Neural progenitor cell (in vitro differentiated cells): ENCODE measurements around the gene FALEC. TPM values are rescaled to one million over a fixed set of nuclear protein-coding genes. Genes with fewer than 3 reads are reported as not detected.
"Not testable (repeated sequence)": the region's sequence is repeated elsewhere in the genome, so short reads cannot be mapped to it uniquely, and the experiment has no call there.

Experiments
- DNase-seq: peaks from one replicate; pipeline ENCODE4 v3.0.0-alpha.2; 2016; ENCODE audit warnings: low spot score
- H2AFZ ChIP-seq: fragments of 200-600 bp; sonication (generic); replicated peaks from 2 replicates; pipeline ENCODE4 v1.6.1; 2016; ENCODE audit warnings: antibody characterized with exemption
- H3F3A ChIP-seq: fragments of 200-600 bp; sonication (generic); 2 replicates; pipeline ENCODE4 v1.6.1; 2016; ENCODE audit warnings: antibody characterized with exemption, low read depth
- H3K27ac ChIP-seq: fragments of 200-600 bp; sonication (generic); 2 replicates; pipeline ENCODE4 v1.5.1; 2016; ENCODE audit warnings: mild to moderate bottlenecking
- H3K27me3 ChIP-seq: fragments of 200-600 bp; sonication (generic); 2 replicates; pipeline ENCODE4 v1.6.1; 2016; ENCODE audit warnings: mild to moderate bottlenecking, moderate library complexity
- H3K36me3 ChIP-seq: fragments of 200-600 bp; sonication (generic); 2 replicates; pipeline ENCODE4 v1.5.1; 2016
- H3K4me1 ChIP-seq: fragments of 200-600 bp; sonication (generic); 2 replicates; pipeline ENCODE4 v1.6.1; 2016; ENCODE audit warnings: mixed run types
- H3K4me2 ChIP-seq: fragments of 200-600 bp; sonication (generic); 2 replicates; pipeline ENCODE4 v1.6.1; 2016
- H3K4me3 ChIP-seq: fragments of 200-600 bp; sonication (generic); 2 replicates; pipeline ENCODE4 v1.5.1; 2016
- H3K79me2 ChIP-seq: fragments of 200-600 bp; sonication (generic); 2 replicates; pipeline ENCODE4 v1.6.1; 2016; ENCODE audit warnings: low read depth
- H3K9ac ChIP-seq: fragments of 200-600 bp; sonication (generic); 2 replicates; pipeline ENCODE4 v1.6.1; 2016
- H3K9me3 ChIP-seq: fragments of 200-600 bp; sonication (generic); 2 replicates; pipeline ENCODE4 v1.5.1; 2016; ENCODE audit warnings: low read depth
- H4K20me1 ChIP-seq: fragments of 200-600 bp; sonication (generic); 2 replicates; pipeline ENCODE4 v1.6.1; 2016; ENCODE audit warnings: low read depth
- H3K27ac Mint-ChIP-seq: 3 replicates; pipeline ENCODE4 v1.8.0; 2021; ENCODE audit warnings: mixed read lengths
- H3K27me3 Mint-ChIP-seq: 2 replicates; pipeline ENCODE4 v1.8.0; 2022; ENCODE audit warnings: low read depth, mild to moderate bottlenecking, inconsistent platforms, moderate library complexity, mixed read lengths; ENCODE audit not compliant: insufficient read depth
- H3K36me3 Mint-ChIP-seq: 3 replicates; pipeline ENCODE4 v1.8.0; 2021; ENCODE audit warnings: mixed read lengths
- H3K4me1 Mint-ChIP-seq: 3 replicates; pipeline ENCODE4 v1.8.0; 2021; ENCODE audit warnings: mixed read lengths
- H3K4me3 Mint-ChIP-seq: 3 replicates; pipeline ENCODE4 v1.8.0; 2021; ENCODE audit warnings: mild to moderate bottlenecking, moderate library complexity, mixed read lengths
- H3K9me3 Mint-ChIP-seq: 3 replicates; pipeline ENCODE4 v1.8.0; 2020; ENCODE audit warnings: mixed read lengths
- EZH2 ChIP-seq: fragments of 200-600 bp; sonication (generic); IDR thresholded peaks from 2 replicates; pipeline ENCODE4 v1.6.1; 2017; ENCODE audit warnings: antibody characterized with exemption, mild to moderate bottlenecking, moderate library complexity
- EZH2phosphoT487 ChIP-seq: fragments of 200-600 bp; sonication (generic); IDR thresholded peaks from 2 replicates; pipeline ENCODE4 v1.6.1; 2017; ENCODE audit warnings: antibody characterized with exemption
- total RNA-seq: library from RNA; depleted of rRNA; stranded (reverse); fragments of >200 nt; gene quantifications from 2 replicates; pipeline ENCODE4 v1.2.3, GENCODE V29; 2015; ENCODE audit warnings: low replicate concordance
- TF ChIP-seq, protein P1 (sequence below): fragments of 200-600 bp; sonication (generic); IDR thresholded peaks from 2 replicates; pipeline ENCODE4 v1.5.1; 2017; ENCODE audit warnings: antibody characterized with exemption, mild to moderate bottlenecking

Gene FALEC
- total RNA-seq, 1 donor from 2014 or later, result not detected

DNA sequence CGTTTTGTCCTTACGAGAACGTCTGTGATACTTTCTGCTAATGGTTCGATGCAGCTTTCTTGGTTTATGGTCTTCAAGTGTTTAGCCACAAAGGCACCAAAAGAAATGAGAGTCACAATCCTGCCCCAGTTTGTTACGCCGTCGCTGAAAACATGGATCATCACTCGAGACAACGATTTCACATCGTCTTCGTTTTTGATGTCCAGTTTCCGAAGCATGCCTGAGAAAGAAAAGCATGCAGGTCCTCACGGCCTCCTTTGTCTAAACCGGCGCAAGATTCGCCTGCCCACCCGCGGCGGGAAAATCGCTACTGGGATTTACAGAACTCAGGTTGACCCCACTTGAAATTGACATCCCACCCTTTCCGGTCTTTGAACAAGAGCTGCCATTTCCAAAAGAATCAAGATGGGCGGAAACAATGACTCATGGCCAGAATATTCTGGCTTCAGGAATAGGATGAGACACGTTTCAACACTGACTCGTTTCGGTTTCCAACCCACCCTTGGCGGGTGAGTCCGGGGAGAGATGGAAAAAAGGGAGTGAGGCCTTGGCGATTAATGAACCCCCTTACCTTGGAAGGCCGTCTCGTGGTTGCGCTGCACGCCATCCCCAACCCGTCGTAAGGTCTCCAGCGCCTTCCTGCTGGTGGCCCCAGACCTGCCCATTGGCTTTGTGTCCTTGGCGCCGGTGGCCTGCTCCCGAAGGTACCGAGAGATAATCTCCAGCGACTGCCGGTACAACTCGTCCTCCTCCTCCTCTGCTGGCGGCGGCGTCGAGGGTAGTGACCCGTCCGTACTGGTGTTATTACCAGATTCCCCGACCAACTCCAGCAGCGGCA, 62.9 kb downstream of the FALEC start:
- H3K9ac ChIP-seq, result peak overlapping the region; percentile 97
- H3K4me2 ChIP-seq, result peak overlapping the region; percentile 99
- no peaks in the 10 kb centered on the region for H3K9me3 ChIP-seq
- no peak overlapping the region for H2AFZ ChIP-seq
- peaks cover 2% of the 10 kb centered on the region for H3K27me3 Mint-ChIP-seq
- peak overlapping the region; percentile 96 for H3K4me3 Mint-ChIP-seq
- peaks cover 64% of the 10 kb centered on the region for H3F3A ChIP-seq
- peaks cover 41% of the 10 kb centered on the region for H3K36me3 Mint-ChIP-seq
- H3K4me1 ChIP-seq, result peaks cover 30% of the 10 kb centered on the region
- H3K9me3 Mint-ChIP-seq, result no peaks in the 10 kb centered on the region
- H4K20me1 ChIP-seq, result peaks cover 55% of the 10 kb centered on the region
- peak overlapping the region; percentile 99 for H3K27ac Mint-ChIP-seq
- TF ChIP-seq EZH2, result no peak
- TF ChIP-seq, protein P1, sequence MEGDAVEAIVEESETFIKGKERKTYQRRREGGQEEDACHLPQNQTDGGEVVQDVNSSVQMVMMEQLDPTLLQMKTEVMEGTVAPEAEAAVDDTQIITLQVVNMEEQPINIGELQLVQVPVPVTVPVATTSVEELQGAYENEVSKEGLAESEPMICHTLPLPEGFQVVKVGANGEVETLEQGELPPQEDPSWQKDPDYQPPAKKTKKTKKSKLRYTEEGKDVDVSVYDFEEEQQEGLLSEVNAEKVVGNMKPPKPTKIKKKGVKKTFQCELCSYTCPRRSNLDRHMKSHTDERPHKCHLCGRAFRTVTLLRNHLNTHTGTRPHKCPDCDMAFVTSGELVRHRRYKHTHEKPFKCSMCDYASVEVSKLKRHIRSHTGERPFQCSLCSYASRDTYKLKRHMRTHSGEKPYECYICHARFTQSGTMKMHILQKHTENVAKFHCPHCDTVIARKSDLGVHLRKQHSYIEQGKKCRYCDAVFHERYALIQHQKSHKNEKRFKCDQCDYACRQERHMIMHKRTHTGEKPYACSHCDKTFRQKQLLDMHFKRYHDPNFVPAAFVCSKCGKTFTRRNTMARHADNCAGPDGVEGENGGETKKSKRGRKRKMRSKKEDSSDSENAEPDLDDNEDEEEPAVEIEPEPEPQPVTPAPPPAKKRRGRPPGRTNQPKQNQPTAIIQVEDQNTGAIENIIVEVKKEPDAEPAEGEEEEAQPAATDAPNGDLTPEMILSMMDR, result no peak
- no peak for TF ChIP-seq EZH2phosphoT487
- DNase-seq, result peak; percentile 47
- H3K36me3 ChIP-seq, result peaks cover 30% of the 10 kb centered on the region
- peak overlapping the region; percentile 100 for H3K27ac ChIP-seq
- peak overlapping the region; percentile 71 for H3K4me3 ChIP-seq
- H3K27me3 ChIP-seq, result no peaks in the 10 kb centered on the region
- peaks cover 76% of the 10 kb centered on the region for H3K79me2 ChIP-seq
- H3K4me1 Mint-ChIP-seq, result peaks cover 41% of the 10 kb centered on the region

DNA sequence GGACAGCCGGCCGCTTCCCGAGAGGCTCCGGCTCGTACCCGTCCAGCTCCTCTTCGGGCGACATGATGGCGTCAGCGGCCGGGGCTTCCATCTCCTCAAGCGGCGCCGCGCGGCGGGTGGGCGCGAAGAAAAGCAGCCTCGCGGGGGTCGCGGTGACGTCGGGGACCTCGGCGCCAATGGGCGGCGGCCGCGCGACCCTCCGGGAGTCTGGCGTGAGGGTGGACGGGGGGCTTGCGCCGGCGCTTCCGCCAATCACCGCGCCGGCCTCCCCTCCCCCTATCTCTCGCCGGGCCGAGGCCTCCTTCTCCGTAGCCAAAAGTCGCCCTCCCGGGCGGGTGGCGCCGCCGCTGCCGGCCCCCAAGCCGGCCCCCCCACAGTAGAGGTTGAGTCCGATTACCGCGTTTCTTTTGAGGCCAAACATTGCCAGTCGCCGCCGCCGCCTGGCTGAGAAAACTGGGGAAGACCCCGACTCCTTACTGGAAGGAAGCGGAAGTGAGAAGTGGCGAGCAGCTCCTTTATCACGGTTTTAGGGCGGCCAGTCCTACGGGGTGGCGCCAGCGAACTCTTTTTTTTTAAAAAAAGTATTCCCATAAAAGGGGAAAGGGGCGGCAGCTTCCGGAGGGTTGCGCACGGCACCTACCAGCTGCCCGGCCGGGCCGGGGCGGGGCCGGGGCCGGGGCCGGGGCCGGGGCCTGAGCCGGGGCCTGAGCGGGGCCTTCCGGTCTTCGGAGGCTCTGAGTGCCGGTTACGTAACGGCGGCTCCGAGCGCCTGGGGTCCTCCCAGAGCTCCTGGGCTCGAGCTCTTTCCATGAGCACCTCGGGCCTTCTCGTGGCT, 63.8 kb downstream of the FALEC start, which contains the start of gene MCL1:
Gene MCL1 (minus strand): TSS at position 501 of the 835 bp plus-strand sequence. CDS start 80 bp downstream, at position 421.
- H3K27me3 ChIP-seq, result no peaks in the 10 kb centered on the region
- peaks cover 30% of the 10 kb centered on the region for H3K4me1 ChIP-seq
- H3K9me3 ChIP-seq, result no peaks in the 10 kb centered on the region
- DNase-seq, result peak; percentile 98
- H3K36me3 Mint-ChIP-seq, result peaks cover 38% of the 10 kb centered on the region
- peak within 1 kb of the TSS; percentile 100 for H3K27ac ChIP-seq
- TF ChIP-seq, protein P1, result no peak
- TF ChIP-seq EZH2 (no peak), EZH2phosphoT487 (no peak)
- H3K36me3 ChIP-seq, result peaks cover 30% of the 10 kb centered on the region
- peak within 1 kb of the TSS; percentile 97 for H3K9ac ChIP-seq
- peak within 1 kb of the TSS; percentile 71 for H3K4me3 ChIP-seq
- H4K20me1 ChIP-seq, result peaks cover 47% of the 10 kb centered on the region
- H3K27ac Mint-ChIP-seq, result peak within 1 kb of the TSS; percentile 100
- peak within 1 kb of the TSS; percentile 96 for H3K4me3 Mint-ChIP-seq
- H3K9me3 Mint-ChIP-seq, result no peaks in the 10 kb centered on the region
- H3K4me1 Mint-ChIP-seq, result peaks cover 41% of the 10 kb centered on the region
- H3K4me2 ChIP-seq, result peak within 1 kb of the TSS; percentile 99
- H3K79me2 ChIP-seq, result peaks cover 67% of the 10 kb centered on the region
- H3K27me3 Mint-ChIP-seq, result peaks cover 2% of the 10 kb centered on the region
- peaks cover 55% of the 10 kb centered on the region for H3F3A ChIP-seq
- H2AFZ ChIP-seq, result peak within 1 kb of the TSS; percentile 61

DNA sequence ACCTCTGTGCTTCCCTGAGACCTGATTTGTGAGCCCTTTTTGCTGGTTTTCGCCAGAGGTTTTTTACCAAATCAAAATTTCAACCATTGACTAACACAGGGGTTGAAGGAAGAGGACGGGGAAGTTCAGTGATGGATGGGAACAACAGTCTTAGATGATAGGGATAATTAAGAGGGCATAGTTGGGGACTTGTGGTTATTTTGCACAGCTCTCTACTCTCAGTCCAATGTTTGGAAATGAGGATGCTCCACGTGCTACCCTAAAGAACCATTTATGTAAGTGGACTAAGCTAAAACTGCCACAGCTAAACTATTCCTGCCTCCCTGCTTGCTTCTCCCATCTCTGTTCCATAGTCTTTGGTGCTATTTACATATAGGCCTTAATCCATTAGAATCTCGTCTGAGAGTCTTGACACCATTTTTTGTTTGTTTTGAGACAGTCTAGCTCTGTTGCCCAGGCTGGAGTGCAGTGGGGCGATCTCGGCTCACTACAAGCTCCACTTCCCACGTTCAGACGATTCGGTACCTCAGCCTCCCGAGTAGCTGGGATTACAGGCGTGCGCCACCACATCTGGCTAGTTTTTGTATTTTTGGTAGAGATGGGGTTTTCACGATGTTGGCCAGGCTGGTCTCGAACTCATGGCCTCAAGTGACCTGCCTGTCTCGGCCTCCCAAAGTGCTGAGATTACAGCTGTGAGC, 64.5 kb downstream of the FALEC start:
- H3K79me2 ChIP-seq, result peaks cover 60% of the 10 kb centered on the region
- peaks cover 26% of the 10 kb centered on the region for H3K36me3 ChIP-seq
- H3F3A ChIP-seq, result peaks cover 48% of the 10 kb centered on the region
- H3K4me1 ChIP-seq, result peaks cover 26% of the 10 kb centered on the region
- H3K27ac ChIP-seq, result peak overlapping the region; percentile 100
- Mint-ChIP-seq H3K36me3 (peaks cover 31% of the 10 kb centered on the region), H3K27me3 (peaks cover 2% of the 10 kb centered on the region), H3K4me1 (peaks cover 36% of the 10 kb centered on the region), H3K27ac (peak overlapping the region; percentile 99), H3K4me3 (peak overlapping the region; percentile 91), H3K9me3 (no peaks in the 10 kb centered on the region)
- DNase-seq, result no peak
- H3K9me3 ChIP-seq, result no peaks in the 10 kb centered on the region
- peak overlapping the region; percentile 99 for H3K4me2 ChIP-seq
- peak overlapping the region; percentile 95 for H3K9ac ChIP-seq
- H3K27me3 ChIP-seq, result no peaks in the 10 kb centered on the region
- TF ChIP-seq EZH2, result no peak
- H3K4me3 ChIP-seq, result peak overlapping the region; percentile 71
- peak overlapping the region; percentile 61 for H2AFZ ChIP-seq
- peaks cover 39% of the 10 kb centered on the region for H4K20me1 ChIP-seq

DNA sequence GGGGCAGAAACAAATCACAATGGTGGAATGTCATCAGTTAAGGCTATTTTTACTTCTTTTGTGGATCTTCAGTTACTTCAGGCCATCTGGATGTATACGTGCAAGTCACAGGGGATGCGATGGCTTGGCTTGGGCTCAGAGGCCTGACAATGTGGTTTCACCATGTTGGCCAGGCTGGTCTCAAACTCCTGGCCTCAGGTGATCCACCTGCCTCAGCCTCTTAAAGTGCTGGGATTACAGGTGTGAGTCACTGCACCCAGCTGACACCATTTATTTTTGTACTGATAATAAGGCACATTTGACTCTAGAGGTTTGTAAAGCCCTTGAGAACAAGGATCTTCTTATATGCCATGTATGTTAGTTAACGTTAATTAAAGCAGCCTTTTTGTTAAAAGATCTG, 65.4 kb downstream of the FALEC start:
- not testable (repeated sequence) for H3K9me3 ChIP-seq, DNase-seq, H2AFZ ChIP-seq, H3K9ac ChIP-seq, H3K27me3 ChIP-seq, H3K27ac Mint-ChIP-seq, H3K4me2 ChIP-seq, H3K9me3 Mint-ChIP-seq, H3K27ac ChIP-seq, H3K27me3 Mint-ChIP-seq, H3K4me3 ChIP-seq
- H3K36me3 Mint-ChIP-seq, result peaks cover 29% of the 10 kb centered on the region
- peaks cover 17% of the 10 kb centered on the region for H3K36me3 ChIP-seq
- peaks cover 27% of the 10 kb centered on the region for H3K4me1 Mint-ChIP-seq
- H3F3A ChIP-seq, result peaks cover 39% of the 10 kb centered on the region
- peaks cover 51% of the 10 kb centered on the region for H3K79me2 ChIP-seq
- H3K4me1 ChIP-seq, result peaks cover 17% of the 10 kb centered on the region
- peak overlapping the region; percentile 91 for H3K4me3 Mint-ChIP-seq
- H4K20me1 ChIP-seq, result peaks cover 30% of the 10 kb centered on the region

DNA sequence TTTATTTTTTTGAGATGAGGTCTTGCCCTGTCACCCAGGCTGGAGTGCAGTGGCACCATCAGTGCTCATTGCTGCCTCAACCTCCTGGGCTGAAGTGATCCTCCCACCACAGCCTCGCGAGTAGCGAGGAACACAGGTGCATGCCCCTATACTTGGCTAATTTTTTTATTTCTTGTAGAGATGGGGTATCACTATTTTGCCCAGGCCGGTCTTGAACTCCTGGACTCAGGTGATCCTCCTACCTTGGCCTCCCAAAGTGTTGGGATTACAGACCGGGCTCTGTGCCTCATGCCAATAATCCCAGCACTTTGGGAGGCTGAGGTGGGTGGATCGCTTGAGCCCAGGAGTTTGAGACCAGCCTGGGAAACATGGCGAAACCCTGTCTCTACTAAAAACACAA, 65.9 kb downstream of the FALEC start:
- Mint-ChIP-seq H3K4me1 (peaks cover 23% of the 10 kb centered on the region), H3K36me3 (peaks cover 27% of the 10 kb centered on the region)
- not testable (repeated sequence) for H3K4me3 ChIP-seq, H3K9me3 ChIP-seq, H3K9ac ChIP-seq, H3K27ac Mint-ChIP-seq, H3K27me3 Mint-ChIP-seq, H3K4me3 Mint-ChIP-seq, H3K27ac ChIP-seq, H3K27me3 ChIP-seq, H3K4me2 ChIP-seq, DNase-seq, H3K9me3 Mint-ChIP-seq, H2AFZ ChIP-seq
- peaks cover 26% of the 10 kb centered on the region for H4K20me1 ChIP-seq
- peaks cover 13% of the 10 kb centered on the region for H3K4me1 ChIP-seq
- peaks cover 46% of the 10 kb centered on the region for H3K79me2 ChIP-seq
- H3F3A ChIP-seq, result peaks cover 35% of the 10 kb centered on the region
- H3K36me3 ChIP-seq, result peaks cover 12% of the 10 kb centered on the region
